OCI-LY7 (cell line): ENCODE measurements around the gene ISM1. TPM values are rescaled to one million over a fixed set of nuclear protein-coding genes. Genes with fewer than 3 reads are reported as not detected.

Experiments used
- BruUV-seq: library from RNA; stranded (reverse); fragments of 400-500 nt; replicated peaks from 2 replicates; lab custom pipeline; 2021; lab: Mats Ljungman, UMichigan
- CTCF ChIA-PET: fragments of 300-600 bp; sonication (Branson Sonifier 250); formaldehyde crosslinking; loops from one replicate; lab custom pipeline; 2022; ENCODE audit warnings: antibody characterized with exemption; ENCODE audit not compliant: unreplicated experiment; lab: Charles Lee
- POLR2A ChIA-PET: fragments of 300-600 bp; sonication (Branson Sonifier 250); formaldehyde crosslinking; loops from one replicate; lab custom pipeline; 2022; ENCODE audit warnings: antibody characterized with exemption; lab: Charles Lee
- DNase-seq: peaks from one replicate; pipeline ENCODE4 v3.0.0-alpha.2; 2015; ENCODE audit warnings: low spot score
- H2AFZ ChIP-seq: fragments of 200-600 bp; sonication (generic), shearing (Covaris generic); 2 replicates; pipeline ENCODE4 v1.6.1; 2014; ENCODE audit warnings: mild to moderate bottlenecking, antibody characterized with exemption, low read length, moderate library complexity
- H3K27ac ChIP-seq: fragments of 200-600 bp; sonication (generic); 2 replicates; pipeline ENCODE4 v1.5.1; 2014; ENCODE audit warnings: mixed run types, low read depth, mild to moderate bottlenecking, moderate library complexity, low read length, inconsistent platforms; ENCODE audit not compliant: poor library complexity, severe bottlenecking
- H3K36me3 ChIP-seq: fragments of 200-600 bp; sonication (generic); 2 replicates; pipeline ENCODE4 v1.6.1; 2014; ENCODE audit warnings: mild to moderate bottlenecking, antibody characterized with exemption, low read length, moderate library complexity, mixed read lengths; ENCODE audit not compliant: insufficient read depth
- H3K4me1 ChIP-seq: fragments of 200-600 bp; sonication (generic); 2 replicates; pipeline ENCODE4 v1.5.1; 2014; ENCODE audit warnings: mild to moderate bottlenecking, low read length; ENCODE audit not compliant: insufficient read depth, poor library complexity, severe bottlenecking
- H3K4me2 ChIP-seq: fragments of 200-600 bp; sonication (generic); 2 replicates; pipeline ENCODE4 v1.6.1; 2014; ENCODE audit warnings: mild to moderate bottlenecking, low read length
- H3K4me3 ChIP-seq: fragments of 200-600 bp; sonication (generic); 2 replicates; pipeline ENCODE4 v1.5.1; 2014; ENCODE audit warnings: mild to moderate bottlenecking, low read depth, low read length; ENCODE audit not compliant: poor library complexity, severe bottlenecking
- H3K79me2 ChIP-seq: fragments of 200-600 bp; sonication (generic); 2 replicates; pipeline ENCODE4 v1.6.1; 2016; ENCODE audit warnings: low read depth, mild to moderate bottlenecking, low read length, moderate library complexity, mixed read lengths; ENCODE audit not compliant: insufficient read depth
- H3K9me2 ChIP-seq: fragments of 200-600 bp; sonication (generic); 2 replicates; pipeline ENCODE4 v1.6.1; 2016; ENCODE audit warnings: mild to moderate bottlenecking, low read length, mixed read lengths; ENCODE audit not compliant: insufficient read depth
- H3K9me3 ChIP-seq: fragments of 200-600 bp; sonication (generic); 2 replicates; pipeline ENCODE4 v1.6.1; 2014; ENCODE audit warnings: mild to moderate bottlenecking, mixed run types, low read length, mixed read lengths
- H4K20me1 ChIP-seq: fragments of 200-600 bp; sonication (generic); 2 replicates; pipeline ENCODE4 v1.6.1; 2014; ENCODE audit warnings: mild to moderate bottlenecking, antibody characterized with exemption, low read length, moderate library complexity, mixed read lengths; ENCODE audit not compliant: insufficient read depth
- CTCF ChIP-seq: fragments of 200-600 bp; sonication (generic); conservative IDR thresholded peaks from 2 replicates; pipeline ENCODE4 v1.5.1; 2014; ENCODE audit warnings: mild to moderate bottlenecking, antibody characterized with exemption, low read length, moderate library complexity, mixed read lengths
- EZH2phosphoT487 ChIP-seq: fragments of 200-600 bp; sonication (generic); IDR thresholded peaks from 2 replicates; pipeline ENCODE4 v1.6.1; 2018; ENCODE audit warnings: low read depth, borderline replicate concordance, mild to moderate bottlenecking, mixed run types, antibody characterized with exemption, low read length, moderate library complexity, mixed read lengths
- intact Hi-C: fragments of 100-400 bp; cut with micrococcal nuclease; formaldehyde crosslinking; loops from one replicate; pipeline ENCODE4 v1.10.0; 2022; ENCODE audit not compliant: unreplicated experiment
- total RNA-seq, 2 experiments: library from RNA; depleted of rRNA in 1 of 2; stranded (reverse); fragments of >200 nt in 1 of 2; shearing (Covaris generic) in 1 of 2; gene quantifications; 2 replicates each; pipeline ENCODE4 v1.2.3, GENCODE V29; 2014 to 2022

ISM1 gene
- total RNA-seq, 2 experiments from 2014 or later = not detected

GRCh38 chr20:13297147-13297899 lies 76.2 kb downstream of the ISM1 start:
- Histone ChIP-seq H3K4me1 (no peaks in the 10 kb centered on the region), H3K4me3 (no peak overlapping the region), H3K4me2 (no peak overlapping the region), H3K79me2 (no peaks in the 10 kb centered on the region), H2AFZ (no peak overlapping the region), H3K9me2 (no peaks in the 10 kb centered on the region), H3K36me3 (no peaks in the 10 kb centered on the region), H4K20me1 (no peaks in the 10 kb centered on the region), H3K9me3 (no peaks in the 10 kb centered on the region), H3K27ac (no peak overlapping the region)
- POLR2A ChIA-PET = no interaction called here
- CTCF ChIA-PET = no interaction called here
- TF ChIP-seq EZH2phosphoT487 (no peak), CTCF (no peak)
- no TSS peak for BruUV-seq
- no peak for DNase-seq
- intact Hi-C loops = no loop called here

- H3K36me3 ChIP-seq = no peaks in the 10 kb centered on the region
- TF ChIP-seq EZH2phosphoT487 (no peak), CTCF (no peak)
- no peak overlapping the region for H3K4me3 ChIP-seq
- no peaks in the 10 kb centered on the region for H3K79me2 ChIP-seq
- H2AFZ ChIP-seq = no peak overlapping the region
- no peak for DNase-seq
- CTCF ChIA-PET = no interaction called here
- H3K9me3 ChIP-seq = no peaks in the 10 kb centered on the region
- no peak overlapping the region for H3K4me2 ChIP-seq
- H3K9me2 ChIP-seq = no peaks in the 10 kb centered on the region
- H3K27ac ChIP-seq = no peak overlapping the region
- H4K20me1 ChIP-seq = no peaks in the 10 kb centered on the region
- POLR2A ChIA-PET = no interaction called here
- intact Hi-C loops = no loop called here
- BruUV-seq = no TSS peak
- H3K4me1 ChIP-seq = no peaks in the 10 kb centered on the region
Observed at GRCh38 chr20:13298692-13299373, 77.8 kb downstream of the ISM1 start.

GRCh38 chr20:13299401-13299800 lies 78.3 kb downstream of the ISM1 start:
- Histone ChIP-seq H3K9me2 (no peaks in the 10 kb centered on the region), H3K4me2 (no peak overlapping the region), H3K9me3 (no peaks in the 10 kb centered on the region), H4K20me1 (no peaks in the 10 kb centered on the region), H3K4me3 (no peak overlapping the region), H2AFZ (no peak overlapping the region), H3K36me3 (no peaks in the 10 kb centered on the region), H3K27ac (no peak overlapping the region), H3K4me1 (no peaks in the 10 kb centered on the region), H3K79me2 (no peaks in the 10 kb centered on the region)
- POLR2A ChIA-PET = no interaction called here
- CTCF ChIA-PET = no interaction called here
- no TSS peak for BruUV-seq
- intact Hi-C loops = no loop called here
- DNase-seq = no peak
- no peak for TF ChIP-seq CTCF
- no peak for TF ChIP-seq EZH2phosphoT487
